BLaER1 treated with 17β-estradiol and CSF1 and Interleukin-3, amounts not matched to agents 10 nM and 100 nM (cell line): ENCODE data around the gene SCRT2.
"Not testable (repeated sequence)": the region's sequence is repeated elsewhere in the genome, so short reads cannot be mapped to it uniquely, and the experiment has no call there.

ENCODE experiments used
- H3K27ac ChIP-seq, 11 experiments: shearing (Covaris generic); formaldehyde crosslinking; 2 replicates each; pipeline ENCODE4 v1.8.1; 2022
- H3K27me3 ChIP-seq, 11 experiments: shearing (Covaris generic); formaldehyde crosslinking; 2 replicates each; pipeline ENCODE4 v1.8.1; 2022
- H3K36me3 ChIP-seq, 11 experiments: shearing (Covaris generic); formaldehyde crosslinking; 2 replicates each; pipeline ENCODE4 v1.8.1; 2022
- H3K4me1 ChIP-seq, 10 experiments: shearing (Covaris generic); formaldehyde crosslinking; 2 replicates each; pipeline ENCODE4 v1.8.1; 2022
- H3K4me2 ChIP-seq, 11 experiments: shearing (Covaris generic); formaldehyde crosslinking; 2 replicates each; pipeline ENCODE4 v1.8.1; 2022
- H3K4me3 ChIP-seq, 10 experiments: shearing (Covaris generic); formaldehyde crosslinking; 2 replicates each; pipeline ENCODE4 v1.8.1; 2022
- H3K9ac ChIP-seq, 11 experiments: shearing (Covaris generic); formaldehyde crosslinking; 2 replicates each; pipeline ENCODE4 v1.8.1; 2022
- H3K9me3 ChIP-seq, 11 experiments: shearing (Covaris generic); formaldehyde crosslinking; replicated peaks in 1 of 11; 2 replicates each; pipeline ENCODE4 v1.8.1; 2022
- H4K20me1 ChIP-seq, 11 experiments: shearing (Covaris generic); formaldehyde crosslinking; 2 replicates each; pipeline ENCODE4 v1.8.1; 2022
- Cebpa-rat ChIP-seq, 11 experiments: shearing (Covaris generic); IDR thresholded peaks; 2 replicates each; pipeline ENCODE4 v1.8.1; 2022

The SCRT2 gene

DNA sequence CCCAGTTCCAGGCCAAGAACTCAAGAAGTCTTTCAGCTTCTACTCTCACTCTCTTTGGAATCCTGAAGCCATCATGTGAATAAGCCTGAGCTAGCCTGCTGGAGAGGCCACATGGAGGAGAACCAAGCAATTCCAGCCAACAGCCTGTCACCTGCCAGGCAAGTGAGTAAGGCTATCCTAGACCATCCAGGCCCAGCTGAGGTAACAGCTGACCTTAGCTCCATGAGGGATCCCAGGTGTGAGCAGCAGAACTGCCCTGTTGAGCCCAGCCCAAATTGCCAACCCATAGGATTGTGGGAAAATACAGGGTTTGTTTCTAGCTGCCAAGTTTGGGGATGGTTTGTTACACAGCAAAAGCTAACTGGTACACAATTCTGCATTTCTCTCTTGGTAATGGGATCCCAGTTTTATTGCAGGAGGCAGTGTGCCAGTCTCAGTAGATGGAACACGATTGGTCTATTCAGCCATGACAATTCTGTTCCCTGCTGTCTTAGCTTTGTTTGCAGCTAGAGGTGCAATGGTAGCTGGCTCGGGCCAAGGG lies 28.1 kb downstream of the SCRT2 start:
- H3K4me3 ChIP-seq, result no peak overlapping the region
- no peak overlapping the region for H3K9ac ChIP-seq
- no peak for TF ChIP-seq Cebpa-rat (IDR thresholded peaks at IDR 0.05)
- H3K36me3 ChIP-seq, result peaks cover 16 to 39% (median 21%) of the 10 kb centered on the region in 11 experiments; a peak in 21 of 22 replicates
- peaks cover 0 to 12% (median 0%) of the 10 kb centered on the region in 11 experiments; a peak in 10 of 22 replicates for H3K9me3 ChIP-seq
- peak overlapping the region in 1 of 11 experiments; percentile 66; a peak in 1 of 22 replicates for H3K4me2 ChIP-seq
- peaks cover 0 to 42% (median 0%) of the 10 kb centered on the region in 11 experiments; a peak in 8 of 22 replicates for H4K20me1 ChIP-seq
- H3K27me3 ChIP-seq, result peaks cover 5 to 12% (median 9%) of the 10 kb centered on the region in 11 experiments
- H3K27ac ChIP-seq, result no peak overlapping the region
- peaks cover 16 to 42% (median 28%) of the 10 kb centered on the region in 10 experiments for H3K4me1 ChIP-seq

- Histone ChIP-seq H3K4me2 (peak overlapping the region in 2 of 11 experiments; percentile 66 to 71; a peak in 3 of 22 replicates), H3K4me3 (no peak overlapping the region), H4K20me1 (peaks cover 0 to 42% (median 0%) of the 10 kb centered on the region in 11 experiments; a peak in 8 of 22 replicates), H3K4me1 (peaks cover 9 to 35% (median 21%) of the 10 kb centered on the region in 10 experiments; a peak in 19 of 20 replicates), H3K27me3 (peaks cover 8 to 14% (median 11%) of the 10 kb centered on the region in 11 experiments), H3K36me3 (peaks cover 16 to 39% (median 21%) of the 10 kb centered on the region in 11 experiments; a peak in 21 of 22 replicates), H3K9ac (no peak overlapping the region), H3K9me3 (peaks cover 0 to 12% (median 0%) of the 10 kb centered on the region in 11 experiments; a peak in 10 of 22 replicates), H3K27ac (0 out of 22 replicates have a peak overlapping the region, but pooled peaks of 1 of the 11 experiments have one; percentile 35)
- no peak for TF ChIP-seq Cebpa-rat (IDR thresholded peaks at IDR 0.05)
These were observed 28.8 kb downstream of the SCRT2 start for GRCh38 chr20:646868-647233.

GRCh38 chr20:646107-646867 lies 29.3 kb downstream of the SCRT2 start:
- H3K27ac ChIP-seq, result peak overlapping the region in 2 of 11 experiments; percentile 35 to 36; a peak in 4 of 22 replicates
- H3K9me3 ChIP-seq, result peaks cover 0 to 12% (median 0%) of the 10 kb centered on the region in 11 experiments; a peak in 10 of 22 replicates
- peaks cover 0 to 41% (median 0%) of the 10 kb centered on the region in 11 experiments; a peak in 8 of 22 replicates for H4K20me1 ChIP-seq
- H3K4me3 ChIP-seq, result no peak overlapping the region
- peaks cover 8 to 14% (median 11%) of the 10 kb centered on the region in 11 experiments for H3K27me3 ChIP-seq
- peak overlapping the region in 2 of 11 experiments; percentile 7 to 19; a peak in 2 of 22 replicates for H3K9ac ChIP-seq
- H3K4me2 ChIP-seq, result peak overlapping the region in 10 of 11 experiments; percentile 7 to 71 (median 40); a peak in 19 of 22 replicates
- peaks cover 9 to 29% (median 17%) of the 10 kb centered on the region in 10 experiments; a peak in 19 of 20 replicates for H3K4me1 ChIP-seq
- peaks cover 16 to 39% (median 21%) of the 10 kb centered on the region in 11 experiments; a peak in 21 of 22 replicates for H3K36me3 ChIP-seq
- no peak for TF ChIP-seq Cebpa-rat (IDR thresholded peaks at IDR 0.05)

GRCh38 chr20:645318-646106 lies 30.1 kb downstream of the SCRT2 start:
- Histone ChIP-seq H3K4me3 (no peak overlapping the region), H4K20me1 (peaks cover 0 to 34% (median 0%) of the 10 kb centered on the region in 11 experiments; a peak in 9 of 22 replicates), H3K27ac (peak overlapping the region in 2 of 11 experiments; percentile 35 to 36; a peak in 3 of 22 replicates), H3K9me3 (peaks cover 0 to 12% (median 0%) of the 10 kb centered on the region in 11 experiments; a peak in 10 of 22 replicates), H3K4me2 (peak overlapping the region in 10 of 11 experiments; percentile 7 to 71 (median 40); a peak in 18 of 22 replicates), H3K9ac (peak overlapping the region in 2 of 11 experiments; percentile 7 to 19; a peak in 2 of 22 replicates), H3K4me1 (peaks cover 9 to 23% (median 15%) of the 10 kb centered on the region in 10 experiments; a peak in 19 of 20 replicates), H3K36me3 (peaks cover 16 to 38% (median 21%) of the 10 kb centered on the region in 11 experiments; a peak in 21 of 22 replicates), H3K27me3 (peaks cover 8 to 14% (median 11%) of the 10 kb centered on the region in 11 experiments)
- TF ChIP-seq Cebpa-rat (IDR thresholded peaks at IDR 0.05), result no peak

DNA sequence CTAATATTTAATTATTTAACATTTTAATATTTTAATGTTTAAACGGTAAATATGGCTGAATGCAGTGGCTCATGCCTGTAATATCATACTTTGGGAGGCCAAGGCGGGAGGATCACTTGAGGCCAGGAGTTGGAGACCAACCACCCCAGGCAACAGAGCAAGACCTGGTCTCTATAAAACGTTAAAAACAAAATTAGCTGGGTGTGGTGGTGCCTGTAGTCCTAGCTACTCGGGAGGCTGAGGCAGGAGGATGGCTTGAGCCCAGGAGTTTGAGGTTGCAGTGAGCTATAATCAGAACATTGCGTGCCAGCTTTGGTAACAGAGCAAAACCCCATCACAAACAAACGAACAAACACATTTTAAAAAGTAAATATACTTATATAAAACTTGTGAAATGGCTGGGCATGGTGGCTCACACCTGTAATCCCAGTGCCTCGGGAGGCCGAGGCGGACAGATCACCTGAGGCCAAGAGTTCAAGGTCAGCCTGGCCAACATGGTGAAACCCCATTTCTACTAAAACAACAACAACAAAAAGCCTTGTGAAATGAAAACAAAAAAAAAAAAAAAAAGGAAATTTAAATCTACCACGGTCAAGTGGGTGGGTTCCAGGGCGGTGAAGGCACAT lies 30.8 kb downstream of the SCRT2 start:
- H3K9me3 ChIP-seq, result peaks cover 0 to 12% (median 0%) of the 10 kb centered on the region in 11 experiments; a peak in 10 of 22 replicates
- H3K9ac ChIP-seq, result no peak overlapping the region
- no peak overlapping the region for H3K4me3 ChIP-seq
- H3K27ac ChIP-seq, result no peak overlapping the region
- H3K36me3 ChIP-seq, result peaks cover 16 to 31% (median 21%) of the 10 kb centered on the region in 11 experiments; a peak in 21 of 22 replicates
- peaks cover 8 to 14% (median 11%) of the 10 kb centered on the region in 11 experiments for H3K27me3 ChIP-seq
- TF ChIP-seq Cebpa-rat (IDR thresholded peaks at IDR 0.05), result no peak
- H3K4me2 ChIP-seq, result 0 out of 22 replicates have a peak overlapping the region, but pooled peaks of 1 of the 11 experiments have one; percentile 53
- H4K20me1 ChIP-seq, result peaks cover 0 to 27% (median 0%) of the 10 kb centered on the region in 11 experiments; a peak in 8 of 22 replicates
- peaks cover 9 to 23% (median 15%) of the 10 kb centered on the region in 10 experiments; a peak in 19 of 20 replicates for H3K4me1 ChIP-seq

DNA sequence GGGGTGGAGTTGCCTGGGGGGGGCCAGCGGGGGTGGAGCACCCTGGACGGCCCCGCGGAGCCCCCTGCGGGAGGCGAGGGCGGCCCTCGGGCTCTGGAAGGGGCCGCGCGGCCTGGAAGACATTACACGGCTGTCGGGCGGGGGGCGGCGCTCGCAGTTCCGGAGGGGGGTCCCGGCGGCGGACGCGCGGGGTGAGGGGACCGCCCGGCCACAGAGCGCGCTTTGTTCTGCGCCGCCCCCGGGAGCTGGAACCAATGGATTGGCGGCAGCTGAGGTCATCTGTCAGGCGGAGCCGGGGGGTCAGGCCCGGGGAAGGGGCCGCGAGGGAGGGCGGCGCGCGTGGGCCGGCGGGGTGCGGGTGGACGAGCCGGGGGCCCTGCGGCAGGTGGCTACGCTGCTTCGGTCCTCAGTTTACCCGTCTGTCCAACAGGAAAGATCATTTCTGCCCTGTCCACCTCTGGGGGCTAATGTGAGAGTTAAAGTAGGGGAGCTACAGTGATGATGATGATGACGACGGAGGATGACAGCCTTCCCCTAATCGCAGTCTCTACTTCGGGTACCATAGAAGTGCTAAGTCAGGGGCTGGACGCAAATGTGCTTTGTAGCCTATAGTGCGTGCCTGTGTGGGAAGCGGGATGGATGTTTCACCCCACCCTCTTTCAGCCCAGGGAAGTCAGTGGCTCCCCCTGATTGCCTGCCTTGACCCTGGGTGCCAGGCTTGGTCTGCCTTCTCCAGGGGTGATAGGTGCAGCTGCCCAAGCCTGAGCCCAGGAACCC lies 33.0 kb downstream of the SCRT2 start:
- H3K9me3 ChIP-seq, result peaks cover 0 to 3% (median 0%) of the 10 kb centered on the region in 11 experiments; a peak in 9 of 22 replicates
- H3K9ac ChIP-seq, result no peak overlapping the region
- H3K4me2 ChIP-seq, result no peak overlapping the region
- TF ChIP-seq Cebpa-rat (IDR thresholded peaks at IDR 0.05), result no peak
- H3K27me3 ChIP-seq, result peaks cover 8 to 14% (median 11%) of the 10 kb centered on the region in 11 experiments
- H4K20me1 ChIP-seq, result peaks cover 0 to 25% (median 0%) of the 10 kb centered on the region in 11 experiments; a peak in 7 of 22 replicates
- H3K4me1 ChIP-seq, result peaks cover 9 to 23% (median 15%) of the 10 kb centered on the region in 10 experiments; a peak in 19 of 20 replicates
- no peak overlapping the region for H3K27ac ChIP-seq
- peaks cover 3 to 10% (median 8%) of the 10 kb centered on the region in 11 experiments; a peak in 20 of 22 replicates for H3K36me3 ChIP-seq
- no peak overlapping the region for H3K4me3 ChIP-seq

DNA sequence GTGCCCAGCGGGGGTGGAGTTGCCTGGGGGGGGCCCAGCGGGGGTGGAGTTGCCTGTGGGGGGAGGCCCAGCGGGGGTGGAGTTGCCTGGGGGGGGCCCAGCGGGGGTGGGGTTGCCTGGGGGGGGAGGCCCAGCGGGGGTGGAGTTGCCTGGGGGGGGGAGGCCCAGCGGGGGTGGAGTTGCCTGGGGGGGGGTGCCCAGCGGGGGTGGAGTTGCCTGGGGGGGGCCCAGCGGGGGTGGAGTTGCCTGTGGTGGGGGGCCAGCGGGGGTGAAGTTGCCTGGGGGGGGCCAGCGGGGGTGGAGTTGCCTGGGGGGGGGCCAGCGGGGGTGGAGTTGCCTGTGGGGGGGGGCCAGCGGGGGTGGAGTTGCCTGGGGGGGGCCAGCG lies 33.6 kb downstream of the SCRT2 start:
- peaks cover 9 to 19% (median 15%) of the 10 kb centered on the region in 10 experiments; a peak in 19 of 20 replicates for H3K4me1 ChIP-seq
- not testable (repeated sequence) for H3K27ac ChIP-seq, H3K4me3 ChIP-seq, H3K4me2 ChIP-seq, H3K9me3 ChIP-seq, H3K36me3 ChIP-seq, H3K9ac ChIP-seq
- H3K27me3 ChIP-seq, result peaks cover 8 to 14% (median 11%) of the 10 kb centered on the region in 11 experiments
- H4K20me1 ChIP-seq, result peaks cover 0 to 24% (median 0%) of the 10 kb centered on the region in 11 experiments; a peak in 6 of 22 replicates
